GM10266 (cell line): Measurements from ENCODE around the gene CUL7.
A peak's percentile ranks its signal among the peaks of the same experiment; 100 is the strongest.

Experiments used
- DNase-seq: peaks from one replicate; pipeline ENCODE4 v3.0.0; 2012; ENCODE audit errors: extremely low spot score
- CTCF ChIP-seq: IDR thresholded peaks from 2 replicates; pipeline ENCODE4 v1.5.1; 2012; ENCODE audit warnings: mild to moderate bottlenecking, low read depth; ENCODE audit not compliant: control insufficient read depth, insufficient read depth; ENCODE audit errors: missing control alignments

The CUL7 gene

GRCh38 chr6:43021270-43022047 lies 32.2 kb downstream of the CUL7 start, which contains the start of gene RRP36:
Gene RRP36 (plus strand): TSS chr6:43021623. CDS start chr6:43021655, 32 bp downstream.
- DNase-seq = peak; percentile 85
- TF ChIP-seq CTCF = no peak

DNA sequence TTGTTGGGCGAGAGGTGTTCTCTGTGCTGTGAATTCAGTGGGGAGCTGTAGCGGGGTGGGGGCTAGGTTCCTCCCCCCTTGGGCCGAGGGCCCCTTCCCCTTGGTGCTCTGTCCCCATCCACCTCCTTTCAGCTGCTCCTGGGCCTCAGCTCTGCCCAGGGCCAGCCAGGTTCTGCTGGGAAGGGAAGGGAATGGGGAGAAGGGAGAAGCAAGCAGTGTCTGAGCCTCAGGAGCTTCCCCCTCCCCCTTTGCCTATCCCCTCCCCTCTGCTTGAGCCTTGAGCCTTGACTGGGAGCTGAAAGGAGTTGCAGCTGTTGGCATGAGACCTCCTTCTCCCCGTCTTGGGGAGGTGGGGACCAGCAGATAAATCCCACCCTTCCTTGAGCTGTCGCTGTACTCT lies 32.8 kb downstream of the CUL7 start:
- no peak for TF ChIP-seq CTCF
- no peak for DNase-seq

GRCh38 chr6:43020052-43020705 lies 33.5 kb downstream of the CUL7 start:
- no peak for DNase-seq

GRCh38 chr6:43019152-43019551 lies 34.5 kb downstream of the CUL7 start:
- no peak for DNase-seq
- TF ChIP-seq CTCF = no peak

More at GRCh38 chr6:43020052-43020705, 33.5 kb downstream of the CUL7 start:
- TF ChIP-seq CTCF = no peak

DNA sequence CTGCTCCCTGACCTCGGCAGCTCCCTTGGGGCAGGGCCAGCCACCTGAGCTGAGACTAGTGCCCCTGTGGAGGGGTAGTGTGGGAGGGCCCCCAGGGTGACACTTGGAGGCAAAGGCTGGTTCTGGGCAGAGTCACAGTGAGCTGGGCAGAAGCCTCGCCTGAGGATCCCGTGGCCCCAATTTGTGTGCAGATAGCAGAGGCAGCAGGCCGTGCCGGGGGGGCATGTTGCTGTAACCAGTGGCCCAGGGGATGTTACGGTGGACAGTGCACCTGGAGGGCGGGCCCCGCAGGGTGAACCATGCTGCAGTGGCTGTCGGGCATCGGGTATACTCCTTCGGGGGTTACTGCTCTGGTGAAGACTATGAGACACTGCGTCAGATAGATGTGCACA lies 36.7 kb downstream of the CUL7 start:
- no peak for DNase-seq
- no peak for TF ChIP-seq CTCF

GRCh38 chr6:43016176-43016942 lies 37.3 kb downstream of the CUL7 start:
- TF ChIP-seq CTCF = no peak
- DNase-seq = no peak
